DMS114 treated with DMSO at 0.1 percent for 48 hours (cell line): ENCODE results near the gene PGAP6.
"Not testable (repeated sequence)": the region's sequence is repeated elsewhere in the genome, so short reads cannot be mapped to it uniquely, and the experiment has no call there.

Experiments used
- DNase-seq: peaks from one replicate; lab custom pipeline; 2025; ENCODE audit not compliant: unreplicated experiment; lab: John Stamatoyannopoulos, UW

The PGAP6 gene

DNA sequence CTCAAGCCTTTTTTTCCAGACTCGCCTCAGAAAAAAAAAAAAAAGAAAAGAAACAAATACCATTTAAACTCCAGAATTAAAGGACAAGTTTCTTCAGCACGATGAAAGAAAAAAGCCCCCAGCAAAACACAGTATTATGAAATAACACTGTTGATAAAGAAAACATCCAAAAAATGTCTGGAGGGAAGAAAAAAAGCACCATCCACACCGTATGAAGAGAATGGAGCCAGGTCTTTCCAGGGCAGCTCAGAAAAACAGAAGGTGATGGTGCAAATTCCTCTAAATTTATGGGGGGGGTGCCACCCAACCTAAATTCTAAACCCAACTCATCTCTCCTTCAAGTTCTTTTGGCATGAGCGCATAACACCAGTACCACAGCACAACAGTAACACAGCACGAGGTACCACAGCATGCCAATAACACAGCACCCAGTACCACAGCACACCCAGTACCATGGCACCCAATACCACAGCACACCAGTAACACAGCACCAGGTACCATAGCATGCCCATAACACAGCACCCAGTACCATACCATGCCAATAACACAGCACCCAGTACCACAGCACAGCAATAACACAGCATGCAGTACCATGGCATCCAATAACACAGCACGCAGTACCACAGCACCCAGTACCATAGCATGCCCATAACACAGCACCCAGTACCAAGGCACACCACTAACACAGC lies 48.2 kb downstream of the PGAP6 start:
- DNase-seq, result no peak

DNA sequence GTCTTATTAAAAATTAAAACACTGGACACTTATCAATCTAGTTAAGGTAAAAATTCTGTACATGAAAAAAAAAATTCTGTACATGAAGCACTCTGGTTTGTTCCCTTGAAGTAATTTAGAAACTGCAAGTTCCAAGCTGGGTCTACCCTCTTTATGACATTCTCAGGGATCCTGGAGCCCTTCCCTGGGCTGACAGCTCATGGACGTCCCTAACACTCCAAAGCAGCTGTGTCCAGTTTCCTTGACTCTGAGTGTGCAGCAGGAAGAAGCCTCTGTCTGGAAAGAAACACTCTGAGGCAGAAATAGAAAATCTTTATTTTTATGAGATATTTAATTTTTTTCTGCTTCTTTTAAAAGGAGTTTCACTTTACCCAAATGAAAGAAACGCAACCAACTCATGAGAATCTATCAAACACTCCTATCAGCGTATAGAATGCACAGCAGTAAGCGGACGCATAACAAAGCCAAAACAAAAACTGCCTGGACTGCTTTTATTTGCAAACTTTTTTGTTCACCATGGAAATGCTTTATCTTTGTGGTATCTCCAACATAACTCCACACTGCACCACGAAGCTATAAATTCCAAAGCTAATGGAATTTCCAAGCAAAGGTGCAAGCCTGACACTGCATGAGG lies 50.5 kb downstream of the PGAP6 start:
- not testable (repeated sequence) for DNase-seq

DNA sequence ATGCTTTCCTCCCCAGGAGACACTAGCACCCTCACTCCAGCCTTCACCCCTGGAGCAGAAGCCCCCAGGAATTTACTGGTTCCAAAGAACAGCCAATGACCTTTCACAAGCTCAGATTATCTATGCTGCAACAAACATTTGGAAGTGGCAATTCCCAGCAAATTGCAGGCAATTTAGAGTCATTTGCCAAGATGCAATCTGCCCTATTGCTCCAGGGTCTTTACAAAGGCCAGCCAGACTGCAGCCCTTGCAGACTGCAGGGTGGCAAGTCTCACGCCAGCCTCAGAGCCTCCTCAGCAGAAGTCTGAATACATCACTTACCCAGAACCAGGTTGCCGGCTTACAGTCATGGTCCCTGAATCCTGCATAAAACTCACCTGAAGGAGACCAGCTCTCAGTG lies 51.0 kb downstream of the PGAP6 start:
- no peak for DNase-seq

GRCh38 chr16:325375-326145 lies 56.2 kb downstream of the PGAP6 start:
- no peak for DNase-seq

DNA sequence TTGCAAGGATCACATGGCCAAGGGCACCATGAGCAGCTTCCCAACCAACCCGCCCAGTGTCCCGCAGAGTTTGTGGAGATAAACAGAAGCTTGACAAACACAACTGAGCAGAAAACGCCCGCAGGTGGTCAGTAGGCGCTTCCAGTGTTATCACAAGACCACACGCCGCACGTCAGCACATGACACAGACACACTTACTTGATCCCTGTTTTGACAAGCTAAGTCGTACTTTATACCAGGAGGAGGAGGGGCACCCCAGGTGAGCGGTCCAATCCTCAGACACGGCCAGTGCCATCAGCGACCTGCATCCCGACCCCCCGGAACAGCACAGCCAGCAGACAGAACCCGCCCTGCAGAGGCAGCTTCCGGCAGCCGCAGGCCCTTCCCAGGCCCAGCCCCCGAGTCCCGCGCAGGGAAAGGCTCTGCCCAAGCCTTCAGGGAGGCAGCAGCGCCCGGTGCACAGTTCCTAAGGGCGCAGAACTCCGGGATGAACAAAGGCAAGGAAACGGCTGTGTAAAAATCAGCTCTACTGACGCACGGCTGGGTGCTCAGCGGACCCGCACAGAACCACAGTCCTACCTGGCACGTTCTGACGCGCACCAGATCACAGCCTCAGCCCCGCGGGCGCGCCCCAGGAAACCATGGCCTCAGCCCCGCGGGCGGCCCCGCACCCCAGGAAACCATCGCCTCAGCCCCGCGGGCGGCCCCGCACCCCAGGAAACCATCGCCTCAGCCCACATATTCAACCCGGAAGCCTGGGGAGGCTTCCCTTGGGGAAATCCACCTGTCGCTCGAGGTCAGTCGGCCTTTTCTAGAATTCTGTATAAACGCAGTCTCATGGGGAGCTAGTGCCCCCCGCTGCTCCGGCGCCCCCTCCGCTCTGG lies 57.1 kb downstream of the PGAP6 start:
- no peak for DNase-seq

DNA sequence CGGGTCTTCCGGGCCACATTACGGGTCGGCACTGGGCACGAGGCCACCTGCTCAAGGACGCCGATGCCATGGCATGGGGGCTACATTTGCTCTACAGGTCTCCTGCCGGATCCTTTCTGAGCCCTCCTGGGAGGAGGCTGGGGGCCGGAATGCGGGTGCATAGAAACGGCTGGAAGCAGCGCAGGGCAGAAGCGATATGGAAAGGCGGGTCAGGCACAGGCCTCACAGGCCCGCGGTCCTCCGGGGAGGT lies 57.7 kb downstream of the PGAP6 start:
- DNase-seq, result no peak

GRCh38 chr16:322476-323143 lies 59.2 kb downstream of the PGAP6 start:
- DNase-seq, result no peak

DNA sequence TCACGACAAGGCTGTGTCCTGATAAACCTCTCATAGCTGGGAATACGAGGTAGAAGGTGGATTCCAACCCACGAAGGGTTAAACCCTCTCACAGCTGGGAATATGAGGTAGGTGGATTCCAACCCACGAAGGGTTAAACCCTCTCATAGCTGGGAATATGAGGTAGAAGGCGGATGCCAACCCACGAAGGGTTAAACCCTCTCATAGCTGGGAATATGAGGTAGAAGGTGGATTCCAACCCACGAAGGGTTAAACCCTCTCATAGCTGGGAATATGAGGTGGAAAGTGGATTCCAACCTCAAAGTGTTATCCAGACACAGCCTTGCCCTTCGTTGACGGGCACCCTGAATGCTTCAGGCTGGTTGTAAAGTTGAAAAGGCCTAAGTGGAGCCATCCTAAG lies 60.2 kb downstream of the PGAP6 start:
- DNase-seq, result no peak
